ENCODE results near the gene RNASE13.

DNA sequence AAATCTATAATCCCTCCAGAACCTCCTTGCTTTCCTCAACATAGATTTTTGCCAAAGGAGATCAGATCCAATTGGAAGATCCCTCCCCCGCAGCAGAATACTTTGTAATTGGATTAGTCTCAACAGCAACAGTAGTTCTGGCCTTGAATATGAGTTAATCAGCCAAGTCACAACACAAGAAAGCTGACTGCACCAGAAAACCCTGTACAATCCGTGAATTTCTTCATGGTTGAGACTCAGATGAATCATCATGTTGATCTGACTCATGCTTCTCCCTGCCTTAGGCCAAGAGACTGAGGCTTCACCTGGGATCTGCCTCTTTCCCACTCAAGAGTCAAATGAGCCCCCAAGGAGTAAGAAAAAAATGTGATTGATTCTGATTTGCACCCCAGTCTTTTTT lies 47.8 kb downstream of the RNASE13 start:
- TF ChIP-seq POLR2AphosphoS5 (IDR thresholded peaks at IDR 0.05) = no peak
- TF ChIP-seq POLR2A (IDR thresholded peaks at IDR 0.05; ENCODE audit: low read depth) = no peak

Data from esophagus muscularis mucosa (tissue), 2 donors.